H9 (cell line): ENCODE results near the gene TLE5. TPM values are rescaled to one million over a fixed set of nuclear protein-coding genes. Genes with fewer than 3 reads are reported as not detected.
A peak's percentile ranks its signal among the peaks of the same experiment; 100 is the strongest.

Source experiments
- DNase-seq: peaks from one replicate; pipeline ENCODE4 v3.0.0-alpha.2; 2017
- H2AFZ ChIP-seq: one replicate; pipeline ENCODE4 v1.6.1; 2013; ENCODE audit warnings: mild to moderate bottlenecking, low read length, control low read depth, moderate library complexity
- H2AK5ac ChIP-seq: 2 replicates; pipeline ENCODE4 v1.6.1; 2013; ENCODE audit warnings: low read length, control low read depth, mixed read lengths; ENCODE audit not compliant: insufficient read length
- H2BK120ac ChIP-seq: one replicate; pipeline ENCODE4 v1.6.1; 2013; ENCODE audit warnings: low read depth, mild to moderate bottlenecking, low read length, control low read depth, inconsistent platforms; ENCODE audit not compliant: poor library complexity, severe bottlenecking
- H2BK12ac ChIP-seq: 2 replicates; pipeline ENCODE4 v1.6.1; 2013; ENCODE audit warnings: low read length, control low read depth, mixed read lengths, low read depth; ENCODE audit not compliant: insufficient read length
- H2BK15ac ChIP-seq: 2 replicates; pipeline ENCODE4 v1.6.1; 2013; ENCODE audit warnings: low read depth, low read length, control low read depth
- H2BK20ac ChIP-seq: one replicate; pipeline ENCODE4 v1.6.1; 2013; ENCODE audit warnings: low read depth, mild to moderate bottlenecking, low read length, control low read depth, inconsistent platforms; ENCODE audit not compliant: poor library complexity, severe bottlenecking
- H2BK5ac ChIP-seq: 2 replicates; pipeline ENCODE4 v1.6.1; 2013; ENCODE audit warnings: low read length, control low read depth, mixed read lengths; ENCODE audit not compliant: insufficient read length
- H3K14ac ChIP-seq: 2 replicates; pipeline ENCODE4 v1.6.1; 2013; ENCODE audit warnings: low read length, control low read depth; ENCODE audit not compliant: insufficient read depth
- H3K18ac ChIP-seq: 2 replicates; pipeline ENCODE4 v1.6.1; 2013; ENCODE audit warnings: low read depth, mild to moderate bottlenecking, mixed read lengths, low read length, control low read depth; ENCODE audit not compliant: insufficient read length
- H3K23ac ChIP-seq: 2 replicates; pipeline ENCODE4 v1.6.1; 2013; ENCODE audit warnings: low read length, control low read depth, mixed read lengths, low read depth; ENCODE audit not compliant: insufficient read length
- H3K23me2 ChIP-seq: 2 replicates; pipeline ENCODE4 v1.6.1; 2013; ENCODE audit warnings: low read depth, mild to moderate bottlenecking, mixed read lengths, low read length, control low read depth; ENCODE audit not compliant: insufficient read length, poor library complexity, severe bottlenecking
- H3K27ac ChIP-seq: 2 replicates; pipeline ENCODE4 v1.5.1; 2013; ENCODE audit warnings: low read length, control low read depth, mixed read lengths, low read depth; ENCODE audit not compliant: insufficient read length
- H3K27me3 ChIP-seq: 2 replicates; pipeline ENCODE4 v1.6.1; 2013; ENCODE audit warnings: low read length, control low read depth, inconsistent platforms; ENCODE audit not compliant: insufficient read depth
- H3K4ac ChIP-seq: 2 replicates; pipeline ENCODE4 v1.6.1; 2013; ENCODE audit warnings: low read depth, mild to moderate bottlenecking, control low read depth, inconsistent platforms, low read length, moderate library complexity
- H3K4me1 ChIP-seq: 2 replicates; pipeline ENCODE4 v1.6.1; 2013; ENCODE audit warnings: low read length, control low read depth, inconsistent platforms; ENCODE audit not compliant: insufficient read depth
- H3K4me2 ChIP-seq: 2 replicates; pipeline ENCODE4 v1.6.1; 2013; ENCODE audit warnings: low read length, control low read depth, mixed read lengths; ENCODE audit not compliant: insufficient read length, insufficient read depth
- H3K56ac ChIP-seq: 2 replicates; pipeline ENCODE4 v1.6.1; 2013; ENCODE audit warnings: low read depth, mild to moderate bottlenecking, mixed read lengths, low read length, control low read depth; ENCODE audit not compliant: insufficient read length
- H3K79me1 ChIP-seq: 2 replicates; pipeline ENCODE4 v1.6.1; 2013; ENCODE audit warnings: low read depth, mild to moderate bottlenecking, moderate library complexity, low read length, control low read depth, inconsistent platforms; ENCODE audit not compliant: insufficient read depth, poor library complexity, severe bottlenecking
- H3K79me2 ChIP-seq: 2 replicates; pipeline ENCODE4 v1.6.1; 2013; ENCODE audit warnings: low read length, control low read depth, inconsistent platforms; ENCODE audit not compliant: insufficient read depth
- H3K9ac ChIP-seq: 2 replicates; pipeline ENCODE4 v1.6.1; 2013; ENCODE audit warnings: low read length, control low read depth, mixed read lengths; ENCODE audit not compliant: insufficient read length; ENCODE audit errors: extremely low read depth
- H3K9me3 ChIP-seq: one replicate; pipeline ENCODE4 v1.6.1; 2013; ENCODE audit warnings: low read depth, low read length, inconsistent platforms; ENCODE audit not compliant: control insufficient read depth
- H3T11ph ChIP-seq: one replicate; pipeline ENCODE4 v1.6.1; 2013; ENCODE audit warnings: mild to moderate bottlenecking, low read length, control low read depth, inconsistent platforms
- H4K20me1 ChIP-seq: one replicate; pipeline ENCODE4 v1.6.1; 2013; ENCODE audit not compliant: control insufficient read depth, insufficient read length, insufficient read depth
- H4K5ac ChIP-seq: 2 replicates; pipeline ENCODE4 v1.6.1; 2013; ENCODE audit warnings: low read depth, mild to moderate bottlenecking, mixed read lengths, low read length, control low read depth; ENCODE audit not compliant: insufficient read length
- H4K8ac ChIP-seq: replicated peaks from 2 replicates; pipeline ENCODE4 v1.6.1; 2013; ENCODE audit warnings: low read length, control low read depth, mixed read lengths, low read depth; ENCODE audit not compliant: insufficient read length
- H4K91ac ChIP-seq: 2 replicates; pipeline ENCODE4 v1.6.1; 2013; ENCODE audit warnings: low read depth, mild to moderate bottlenecking, moderate library complexity, mixed read lengths, low read length, control low read depth; ENCODE audit not compliant: insufficient read length
- H3K27ac Mint-ChIP-seq, 3 experiments: 2 replicates in 2 of 3; 3 replicates in 1 of 3; pipeline ENCODE4 v1.8.0; 2020 to 2021; ENCODE audit warnings: mixed read lengths in 3 of 3, mild to moderate bottlenecking in 1 of 3, moderate library complexity in 1 of 3
- H3K27me3 Mint-ChIP-seq: 2 replicates; pipeline ENCODE4 v1.8.0; 2021; ENCODE audit warnings: low read depth, mild to moderate bottlenecking, moderate library complexity, mixed read lengths
- H3K36me3 Mint-ChIP-seq, 3 experiments: 2 replicates in 2 of 3; 3 replicates in 1 of 3; pipeline ENCODE4 v1.8.0; 2020 to 2021; ENCODE audit warnings: low read depth in 3 of 3, mixed read lengths in 3 of 3; ENCODE audit not compliant: insufficient read depth in 1 of 3
- H3K4me1 Mint-ChIP-seq, 2 experiments: 2 replicates each; pipeline ENCODE4 v1.8.0; 2020; ENCODE audit warnings: mixed read lengths in 2 of 2
- H3K4me3 Mint-ChIP-seq, 2 experiments: 2 replicates in 1 of 2; 3 replicates in 1 of 2; pipeline ENCODE4 v1.8.0; 2020 to 2021; ENCODE audit warnings: mild to moderate bottlenecking in 2 of 2, mixed read lengths in 2 of 2, moderate library complexity in 1 of 2
- H3K9me3 Mint-ChIP-seq, 2 experiments: 2 replicates in 1 of 2; 3 replicates in 1 of 2; pipeline ENCODE4 v1.8.0; 2020; ENCODE audit warnings: mild to moderate bottlenecking in 2 of 2, mixed read lengths in 2 of 2, moderate library complexity in 1 of 2
- CTCF ChIP-seq: fragments of 200-600 bp; sonication (generic); conservative IDR thresholded peaks from 3 replicates; pipeline ENCODE4 v1.8.0; 2021; ENCODE audit warnings: antibody characterized with exemption, mild to moderate bottlenecking
- WGBS: extraction: QIAGEN DNeasy Blood & Tissue Kit; methylation state at CpG from one replicate; pipeline ENCODE4 v1.1.7; 2013; ENCODE audit warnings: missing lambda C conversion rate, low lambda C conversion rate, mixed read lengths; ENCODE audit not compliant: insufficient read length; ENCODE audit errors: extremely low coverage; 5-methylcytosine and 5-hydroxymethylcytosine counted together
- total RNA-seq: library from RNA; stranded (reverse); gene quantifications from 2 replicates; pipeline ENCODE4 v1.2.1, GENCODE V29; 2021

The TLE5 gene
- total RNA-seq, 1 experiment from 2014 or later, result 221 TPM

- Histone ChIP-seq H3K27ac (no peak overlapping the region), H3K9me3 (no peaks in the 10 kb centered on the region), H2BK15ac (no peak overlapping the region), H2BK12ac (no peak overlapping the region), H3T11ph (no peak overlapping the region), H4K8ac (no peak overlapping the region), H3K79me1 (no peaks in the 10 kb centered on the region), H3K14ac (no peak overlapping the region), H3K23ac (no peak overlapping the region), H2BK120ac (no peak overlapping the region), H3K56ac (no peak overlapping the region), H3K4me2 (no peak overlapping the region), H3K9ac (no peak overlapping the region), H3K4me1 (peaks cover 5% of the 10 kb centered on the region; the same call in 1 of the 2 replicates), H2BK5ac (no peak overlapping the region), H3K18ac (no peak overlapping the region), H3K27me3 (no peaks in the 10 kb centered on the region), H2AFZ (no peak overlapping the region), H3K4ac (no peak overlapping the region), H3K79me2 (no peaks in the 10 kb centered on the region), H4K91ac (no peak overlapping the region), H2AK5ac (no peak overlapping the region), H2BK20ac (no peak overlapping the region), H3K23me2 (peaks cover 14% of the 10 kb centered on the region), H4K5ac (no peak overlapping the region), H4K20me1 (no peaks in the 10 kb centered on the region)
- Mint-ChIP-seq H3K27me3 (peaks cover 74% of the 10 kb centered on the region), H3K9me3 (peaks cover 0 to 7% of the 10 kb centered on the region in 2 experiments; a peak in 2 of 5 replicates), H3K4me3 (peak overlapping the region in 1 of 2 experiments; percentile 43; a peak in 2 of 5 replicates), H3K27ac (peak overlapping the region in 1 of 3 experiments; percentile 49; a peak in 1 of 7 replicates), H3K4me1 (peaks cover 22 to 38% of the 10 kb centered on the region in 2 experiments), H3K36me3 (no peaks in the 10 kb centered on the region)
- peak; percentile 58 for DNase-seq
- TF ChIP-seq CTCF, result peak; percentile 48; the same call in 2 of the 3 replicates
- WGBS, result no CpG with 5 or more reads among the region's 17 CpGs
Measured at GRCh38 chr19:3039641-3040077, 22.6 kb downstream of the TLE5 start.
